ENCODE data around the gene RAB28. TPM values are rescaled to one million over a fixed set of nuclear protein-coding genes. Genes with fewer than 3 reads are reported as not detected.

RAB28 gene
- polyA plus RNA-seq, 1 of the 3 experiments (the other 2 are of a cell fraction) = 10.5 TPM

DNA sequence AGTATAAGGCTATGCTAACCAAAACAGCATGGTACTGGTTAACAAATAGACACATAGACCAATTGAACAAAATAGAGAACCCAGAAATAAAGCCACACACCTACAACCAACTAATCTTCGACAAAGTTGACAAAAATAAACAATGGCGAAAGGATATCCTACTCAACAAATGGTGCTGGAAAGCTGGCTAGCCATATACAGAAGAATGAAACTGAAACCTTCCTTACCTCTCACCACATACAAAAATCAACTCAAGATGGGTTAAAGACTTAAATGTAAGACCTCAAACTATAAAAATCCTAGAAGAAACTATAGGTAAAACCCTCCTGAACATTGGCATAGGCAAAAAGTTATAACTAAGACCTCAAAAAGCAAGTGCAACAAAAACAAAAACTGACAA, 47.2 kb downstream of the RAB28 start (continued):
- TF ChIP-seq REST (IDR thresholded peaks at IDR 0.05; ENCODE audit: low read depth, low read length) = no peak
- TF ChIP-seq SIN3A (IDR thresholded peaks at IDR 0.05; ENCODE audit: borderline replicate concordance, low read depth, low read length) = no peak
- TF ChIP-seq, protein P1, sequence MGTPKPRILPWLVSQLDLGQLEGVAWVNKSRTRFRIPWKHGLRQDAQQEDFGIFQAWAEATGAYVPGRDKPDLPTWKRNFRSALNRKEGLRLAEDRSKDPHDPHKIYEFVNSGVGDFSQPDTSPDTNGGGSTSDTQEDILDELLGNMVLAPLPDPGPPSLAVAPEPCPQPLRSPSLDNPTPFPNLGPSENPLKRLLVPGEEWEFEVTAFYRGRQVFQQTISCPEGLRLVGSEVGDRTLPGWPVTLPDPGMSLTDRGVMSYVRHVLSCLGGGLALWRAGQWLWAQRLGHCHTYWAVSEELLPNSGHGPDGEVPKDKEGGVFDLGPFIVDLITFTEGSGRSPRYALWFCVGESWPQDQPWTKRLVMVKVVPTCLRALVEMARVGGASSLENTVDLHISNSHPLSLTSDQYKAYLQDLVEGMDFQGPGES (IDR thresholded peaks at IDR 0.05; ENCODE audit: low read depth, low read length) = no peak

DNA sequence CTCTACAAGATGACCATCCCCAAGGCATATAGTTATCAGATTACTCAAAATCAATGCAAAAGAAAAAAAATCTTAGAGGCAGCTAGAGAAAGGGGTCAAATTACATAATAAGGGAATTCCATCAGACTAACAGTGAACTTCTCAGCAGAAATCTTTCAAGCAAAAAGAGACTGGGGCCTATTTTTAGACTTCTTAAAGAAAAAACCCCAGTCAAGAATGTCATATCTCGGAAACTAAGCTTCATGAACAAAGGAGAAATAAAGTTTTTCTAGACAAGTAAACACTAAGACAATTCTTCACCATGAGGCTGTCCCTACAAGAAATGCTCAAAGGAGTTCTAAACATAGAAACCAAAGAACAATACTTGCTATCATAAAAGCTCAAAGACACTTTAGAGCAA, 51.7 kb downstream of the RAB28 start:
- Histone ChIP-seq H3K9me2 (no peaks in the 10 kb centered on the region), H3K79me2 (ENCODE audit: insufficient read depth) (peaks cover 55% of the 10 kb centered on the region), H3K27ac (ENCODE audit: low read depth in 2 of 2, low read length in 1 of 2) (no peak overlapping the region), H3K4me2 (no peak overlapping the region), H3K9ac (no peak overlapping the region), H3K4me3 (ENCODE audit: low read depth in 2 of 2, low read length in 1 of 2) (no peak overlapping the region), H3K36me3 (replicated peaks in 1 of 2; ENCODE audit: control insufficient read depth in 1 of 2, insufficient read depth in 2 of 2, low read length in 1 of 2) (peaks cover 0 to 10% of the 10 kb centered on the region in 2 experiments), H3K9me3 (no peaks in the 10 kb centered on the region), H4K20me1 (ENCODE audit: insufficient read depth) (0 out of 2 replicates have a peak, but pooled peaks cover 5% of the 10 kb centered on the region), H3F3A (replicated peaks; ENCODE audit: insufficient read depth) (no peaks in the 10 kb centered on the region), H3K4me1 (ENCODE audit: control insufficient read depth in 1 of 2, insufficient read depth in 2 of 2, low read depth in 1 of 2, low read length in 1 of 2) (peaks cover 0 to 2% of the 10 kb centered on the region in 2 experiments; a peak in 1 of 4 replicates), H3K27me3 (ENCODE audit: insufficient read depth) (no peaks in the 10 kb centered on the region), H2AFZ (ENCODE audit: low read depth) (no peak overlapping the region)
- ChIA-PET POLR2A (no interaction called here), CTCF (interaction anchor here (0.9 to 1.6 kb wide), 2 partner anchors 9 kb away, joined by 3 to 6 read pairs; no protein-coding TSS in a partner anchor)
- 68% methylated on average over 1 of the region's 1 CpG for WGBS (ENCODE audit: low lambda C conversion rate)
- TF ChIP-seq FOSL2 (IDR thresholded peaks at IDR 0.05; ENCODE audit: borderline replicate concordance, low read depth) = no peak
- no peak for TF ChIP-seq GATA2 (CRISPR knock-in tag; IDR thresholded peaks at IDR 0.05)
- TF ChIP-seq YY1 (IDR thresholded peaks at IDR 0.05; ENCODE audit: low read depth) = no peak
- TF ChIP-seq REST (IDR thresholded peaks at IDR 0.05; ENCODE audit: low read depth, low read length) = no peak
- TF ChIP-seq USF1 (IDR thresholded peaks at IDR 0.05; ENCODE audit: borderline replicate concordance, low read depth) = no peak
- TF ChIP-seq CHD2 (IDR thresholded peaks at IDR 0.05; ENCODE audit: low read length, partially characterized antibody) = no peak
- no peak for TF ChIP-seq CTCF (IDR thresholded peaks at IDR 0.05)
- no peak for TF ChIP-seq NRF1 (IDR thresholded peaks at IDR 0.05; ENCODE audit: low read depth, low read length)
- no peak for TF ChIP-seq RAD21 (IDR thresholded peaks at IDR 0.05; ENCODE audit: low read length)
- DNase-seq = no peak

Measured in SK-N-SH (cell line).